ENCODE data around the gene VKORC1L1.

Gene VKORC1L1

GRCh38 chr7:65910237-65910636 is 37.4 kb downstream of the VKORC1L1 start:
- ChIA-PET CTCF (no interaction called here), POLR2A (ENCODE audit: low non-redundant PET) (no interaction called here)
- TF ChIP-seq CTCF (conservative IDR thresholded peaks at IDR 0.05; ENCODE audit: low read depth), result no peak
- no peak overlapping the region for H3K27ac ChIP-seq
- no peak for DNase-seq (ENCODE audit: low spot score)

GRCh38 chr7:65912237-65912636 is 39.4 kb downstream of the VKORC1L1 start:
- no peak for TF ChIP-seq CTCF (conservative IDR thresholded peaks at IDR 0.05; ENCODE audit: low read depth)
- CTCF ChIA-PET, result no interaction called here
- H3K27ac ChIP-seq, result no peak overlapping the region
- POLR2A ChIA-PET (ENCODE audit: low non-redundant PET), result no interaction called here
- DNase-seq (ENCODE audit: low spot score), result no peak

- POLR2A ChIA-PET (ENCODE audit: low non-redundant PET), result no interaction called here
- CTCF ChIA-PET, result no interaction called here
- TF ChIP-seq CTCF (conservative IDR thresholded peaks at IDR 0.05; ENCODE audit: low read depth), result no peak
- H3K27ac ChIP-seq, result no peak overlapping the region
- DNase-seq (ENCODE audit: low spot score), result no peak
Observed at GRCh38 chr7:65915921-65916657, 43.2 kb downstream of the VKORC1L1 start.

GRCh38 chr7:65923316-65923715 is 50.4 kb downstream of the VKORC1L1 start:
- CTCF ChIA-PET, result no interaction called here
- TF ChIP-seq CTCF (conservative IDR thresholded peaks at IDR 0.05; ENCODE audit: low read depth), result no peak
- H3K27ac ChIP-seq, result no peak overlapping the region
- POLR2A ChIA-PET (ENCODE audit: low non-redundant PET), result no interaction called here
- no peak for DNase-seq (ENCODE audit: low spot score)

GRCh38 chr7:65924193-65924592 is 51.3 kb downstream of the VKORC1L1 start:
- no peak for TF ChIP-seq CTCF (conservative IDR thresholded peaks at IDR 0.05; ENCODE audit: low read depth)
- H3K27ac ChIP-seq, result no peak overlapping the region
- no peak for DNase-seq (ENCODE audit: low spot score)
- POLR2A ChIA-PET (ENCODE audit: low non-redundant PET), result no interaction called here
- CTCF ChIA-PET, result interaction anchor here (0.6 kb wide), 1 partner anchor 444 kb away, joined by 7 read pairs; no protein-coding TSS in a partner anchor

- POLR2A ChIA-PET (ENCODE audit: low non-redundant PET), result no interaction called here
- no peak for TF ChIP-seq CTCF (conservative IDR thresholded peaks at IDR 0.05; ENCODE audit: low read depth)
- CTCF ChIA-PET, result no interaction called here
- H3K27ac ChIP-seq, result no peak overlapping the region
- no peak for DNase-seq (ENCODE audit: low spot score)
Observed at GRCh38 chr7:65925040-65925439, 52.2 kb downstream of the VKORC1L1 start.
